HUES48 (cell line): ENCODE measurements around the gene TAF11L11.
"Not testable (repeated sequence)": the region's sequence is repeated elsewhere in the genome, so short reads cannot be mapped to it uniquely, and the experiment has no call there.

Experiments
- H3K27ac ChIP-seq: one replicate; pipeline ENCODE4 v1.7.0; 2013; ENCODE audit warnings: low read depth, low read length, inconsistent platforms
- H3K27me3 ChIP-seq: 2 replicates; pipeline ENCODE4 v1.6.1; 2013; ENCODE audit warnings: mild to moderate bottlenecking, low read length; ENCODE audit not compliant: control insufficient read depth, insufficient read depth
- H3K36me3 ChIP-seq: 2 replicates; pipeline ENCODE4 v1.6.1; 2013; ENCODE audit warnings: low read length; ENCODE audit not compliant: control insufficient read depth, insufficient read depth
- H3K4me1 ChIP-seq: 2 replicates; pipeline ENCODE4 v1.6.1; 2013; ENCODE audit warnings: mild to moderate bottlenecking, low read length; ENCODE audit not compliant: control insufficient read depth, insufficient read depth
- H3K4me3 ChIP-seq: 2 replicates; pipeline ENCODE4 v1.5.1; 2013; ENCODE audit warnings: mild to moderate bottlenecking, low read depth, low read length
- H3K9ac ChIP-seq: 2 replicates; pipeline ENCODE4 v1.6.1; 2013; ENCODE audit warnings: mild to moderate bottlenecking, low read depth, low read length, moderate library complexity
- H3K9me3 ChIP-seq: 2 replicates; pipeline ENCODE4 v1.6.1; 2013; ENCODE audit warnings: low read length; ENCODE audit not compliant: control insufficient read depth, insufficient read depth

The TAF11L11 gene

DNA sequence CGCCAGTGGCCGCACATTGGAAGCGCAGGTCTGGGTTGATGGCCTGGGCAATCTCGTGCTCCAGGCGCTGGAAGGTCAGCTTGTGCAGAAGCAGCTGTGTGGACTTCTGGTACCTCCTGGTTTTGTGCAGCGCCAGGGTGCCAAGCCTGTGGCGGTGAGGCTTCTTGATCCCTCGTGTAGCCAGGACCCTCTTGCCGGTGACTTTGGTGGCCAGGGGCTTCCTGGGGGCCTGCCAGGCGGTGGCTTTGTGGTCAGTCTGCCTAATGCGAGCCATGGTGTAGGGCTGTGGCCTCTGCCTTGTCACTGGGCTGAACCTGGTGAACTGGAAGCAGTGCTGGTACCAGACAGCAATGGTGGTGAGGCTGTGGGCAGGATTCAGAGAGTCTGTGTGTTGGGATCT, 21.7 kb downstream of the TAF11L11 start:
- no peak overlapping the region for H3K27ac ChIP-seq
- no peak overlapping the region for H3K9ac ChIP-seq
- no peaks in the 10 kb centered on the region for H3K4me1 ChIP-seq
- no peak overlapping the region for H3K4me3 ChIP-seq
- H3K36me3 ChIP-seq = no peaks in the 10 kb centered on the region
- no peaks in the 10 kb centered on the region for H3K9me3 ChIP-seq
- H3K27me3 ChIP-seq = no peaks in the 10 kb centered on the region

DNA sequence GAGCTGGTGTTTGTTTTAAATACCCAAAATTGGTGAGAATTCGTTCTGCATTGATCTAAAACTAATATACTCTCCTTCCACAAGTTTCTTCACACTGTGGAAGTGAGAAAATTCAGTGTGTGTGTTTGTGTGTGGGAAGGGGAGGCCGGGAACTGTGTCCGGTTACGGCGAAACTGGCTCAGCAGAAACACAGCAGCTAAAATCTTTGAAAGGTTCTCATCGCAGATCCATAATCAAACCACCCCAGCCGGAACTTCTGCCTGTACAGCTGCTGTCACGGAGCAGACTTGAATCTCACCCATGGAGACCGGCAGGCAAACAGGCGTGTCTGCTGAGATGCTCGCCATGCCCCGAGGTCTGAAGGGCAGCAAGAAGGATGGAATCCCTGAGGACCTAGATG, 27.8 kb downstream of the TAF11L11 start, which contains the start of gene TAF11L13:
TAF11L13 (plus strand) TSS at position 301 of the 400 bp plus-strand sequence.
- not testable (repeated sequence) for H3K4me3 ChIP-seq, H3K27ac ChIP-seq, H3K4me1 ChIP-seq, H3K27me3 ChIP-seq, H3K36me3 ChIP-seq, H3K9ac ChIP-seq, H3K9me3 ChIP-seq

DNA sequence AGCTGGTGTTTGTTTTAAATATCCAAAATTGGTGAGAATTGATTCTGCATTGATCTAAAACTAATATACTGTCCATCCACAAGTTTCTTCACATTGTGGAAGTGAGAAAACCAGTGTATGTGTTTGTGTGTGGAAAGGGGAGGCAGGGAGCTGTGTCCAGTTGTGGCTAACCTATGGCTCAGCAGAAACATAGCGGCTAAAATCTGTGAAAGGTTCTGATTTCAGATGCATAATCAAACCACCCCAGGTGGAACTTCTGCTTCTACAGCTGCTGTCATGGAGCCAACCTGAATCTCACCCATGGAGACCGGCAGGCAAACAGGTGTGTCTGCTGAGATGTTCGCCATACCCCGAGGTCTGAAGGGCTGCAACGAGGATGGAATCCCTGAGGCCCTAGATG, 30.2 kb downstream of the TAF11L11 start, which contains the start of gene TAF11L14:
TAF11L14 (plus strand) TSS at position 301 of the 400 bp plus-strand sequence.
- Histone ChIP-seq H3K27ac (no peak within 1 kb of the TSS), H3K9me3 (no peaks in the 10 kb centered on the region), H3K36me3 (no peaks in the 10 kb centered on the region), H3K4me1 (no peaks in the 10 kb centered on the region), H3K9ac (no peak within 1 kb of the TSS), H3K4me3 (no peak within 1 kb of the TSS), H3K27me3 (no peaks in the 10 kb centered on the region)

DNA sequence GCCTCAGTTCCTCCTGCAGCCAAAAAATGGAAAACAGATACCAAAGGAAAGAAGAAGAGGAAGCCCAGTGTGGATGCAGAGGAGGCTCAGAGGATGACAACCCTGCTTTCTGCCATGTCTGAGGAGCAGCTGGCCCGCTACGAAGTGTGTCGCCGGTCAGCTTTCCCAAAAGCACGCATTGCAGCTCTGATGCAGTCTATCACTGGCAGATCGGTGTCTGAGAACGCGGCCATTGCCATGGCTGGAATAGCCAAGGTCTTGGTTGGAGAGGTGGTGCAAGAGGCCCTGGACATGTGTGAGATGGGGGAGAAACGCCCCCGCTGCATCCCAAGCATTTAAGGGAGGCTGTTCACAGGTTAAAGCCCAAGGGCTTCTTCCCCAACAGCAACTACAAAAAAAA, 45.2 kb downstream of the TAF11L11 start:
- not testable (repeated sequence) for H3K9me3 ChIP-seq, H3K27me3 ChIP-seq, H3K36me3 ChIP-seq, H3K4me1 ChIP-seq, H3K27ac ChIP-seq, H3K9ac ChIP-seq, H3K4me3 ChIP-seq

DNA sequence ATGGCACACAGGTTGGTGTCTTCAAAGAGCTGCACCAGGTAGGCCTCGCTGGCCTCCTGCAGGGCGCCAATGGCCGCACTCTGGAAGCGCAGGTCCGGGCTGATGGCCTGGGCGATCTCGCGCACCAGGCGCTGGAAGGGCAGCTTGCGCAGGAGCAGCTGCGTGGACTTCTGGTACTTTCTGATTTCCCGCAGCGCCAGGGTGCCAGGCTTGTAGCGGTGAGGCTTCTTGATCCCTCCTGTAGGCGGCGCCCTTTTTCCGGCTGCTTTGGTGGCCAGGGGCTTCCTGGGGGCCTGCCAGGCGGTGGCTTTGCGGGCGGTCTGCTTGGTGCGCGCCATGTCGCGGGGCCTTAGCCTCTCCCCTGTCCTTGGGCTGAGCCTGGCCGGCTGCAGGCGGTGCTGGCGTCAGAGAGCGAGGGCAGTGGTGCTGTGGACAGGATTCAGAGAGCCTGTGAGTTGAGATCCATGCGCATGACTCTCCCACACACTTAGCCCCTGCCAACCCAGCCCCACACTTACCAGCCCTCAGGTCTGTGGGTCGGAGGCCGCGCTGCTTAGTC, 51.3 kb downstream of the TAF11L11 start:
- not testable (repeated sequence) for H3K4me3 ChIP-seq, H3K36me3 ChIP-seq, H3K27ac ChIP-seq, H3K9ac ChIP-seq, H3K4me1 ChIP-seq, H3K27me3 ChIP-seq, H3K9me3 ChIP-seq
